ENCODE measurements around the gene APLP2. TPM values are rescaled to one million over a fixed set of nuclear protein-coding genes. Genes with fewer than 3 reads are reported as not detected.

The APLP2 gene
- total RNA-seq, 4 donors from 2014 or later = 86.6 to 530 (median 347) TPM

- Histone ChIP-seq H3K4me3 (no peak overlapping the region), H3K27me3 (no peaks in the 10 kb centered on the region), H3K9me3 (no peaks in the 10 kb centered on the region), H3K4me1 (peaks cover 0 to 19% (median 7%) of the 10 kb centered on the region in 4 donors), H3K36me3 (no peaks in the 10 kb centered on the region), H3K27ac (no peak overlapping the region)
- no peak for TF ChIP-seq CTCF (IDR thresholded peaks at IDR 0.05)
- TF ChIP-seq POLR2A (IDR thresholded peaks at IDR 0.05) = no peak
- no peak for DNase-seq
Measured at GRCh38 chr11:130157840-130158239, 88.1 kb downstream of the APLP2 start.

DNA sequence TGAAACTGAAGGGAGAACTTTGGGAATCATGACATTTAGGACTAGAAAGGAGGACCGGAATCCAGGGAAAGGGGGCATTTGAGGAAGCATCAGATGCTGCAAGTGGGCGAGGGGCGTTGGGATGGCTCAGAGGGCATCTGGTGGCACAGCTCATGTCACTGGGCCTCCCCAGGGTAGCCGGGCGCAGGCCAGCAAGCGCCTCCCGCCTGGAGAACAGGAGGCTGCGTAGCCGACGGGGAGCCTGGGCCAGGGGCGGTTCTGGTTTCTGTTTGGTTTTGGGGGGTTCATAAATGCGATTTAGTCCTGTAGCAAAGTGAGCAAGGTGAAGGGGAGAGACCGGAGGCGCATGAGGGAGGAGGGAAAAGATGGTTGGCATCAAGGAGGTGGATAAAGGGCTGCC lies 89.4 kb downstream of the APLP2 start:
- Histone ChIP-seq H3K4me1 (peaks cover 0 to 32% (median 11%) of the 10 kb centered on the region in 4 donors), H3K36me3 (no peaks in the 10 kb centered on the region), H3K27ac (peak overlapping the region; percentile 79 to 98 (median 90)), H3K27me3 (no peaks in the 10 kb centered on the region), H3K4me3 (peak overlapping the region in 3 of 4 donors; percentile 63 to 77 (median 71)), H3K9me3 (no peaks in the 10 kb centered on the region)
- no peak for TF ChIP-seq CTCF (IDR thresholded peaks at IDR 0.05)
- DNase-seq = no peak

DNA sequence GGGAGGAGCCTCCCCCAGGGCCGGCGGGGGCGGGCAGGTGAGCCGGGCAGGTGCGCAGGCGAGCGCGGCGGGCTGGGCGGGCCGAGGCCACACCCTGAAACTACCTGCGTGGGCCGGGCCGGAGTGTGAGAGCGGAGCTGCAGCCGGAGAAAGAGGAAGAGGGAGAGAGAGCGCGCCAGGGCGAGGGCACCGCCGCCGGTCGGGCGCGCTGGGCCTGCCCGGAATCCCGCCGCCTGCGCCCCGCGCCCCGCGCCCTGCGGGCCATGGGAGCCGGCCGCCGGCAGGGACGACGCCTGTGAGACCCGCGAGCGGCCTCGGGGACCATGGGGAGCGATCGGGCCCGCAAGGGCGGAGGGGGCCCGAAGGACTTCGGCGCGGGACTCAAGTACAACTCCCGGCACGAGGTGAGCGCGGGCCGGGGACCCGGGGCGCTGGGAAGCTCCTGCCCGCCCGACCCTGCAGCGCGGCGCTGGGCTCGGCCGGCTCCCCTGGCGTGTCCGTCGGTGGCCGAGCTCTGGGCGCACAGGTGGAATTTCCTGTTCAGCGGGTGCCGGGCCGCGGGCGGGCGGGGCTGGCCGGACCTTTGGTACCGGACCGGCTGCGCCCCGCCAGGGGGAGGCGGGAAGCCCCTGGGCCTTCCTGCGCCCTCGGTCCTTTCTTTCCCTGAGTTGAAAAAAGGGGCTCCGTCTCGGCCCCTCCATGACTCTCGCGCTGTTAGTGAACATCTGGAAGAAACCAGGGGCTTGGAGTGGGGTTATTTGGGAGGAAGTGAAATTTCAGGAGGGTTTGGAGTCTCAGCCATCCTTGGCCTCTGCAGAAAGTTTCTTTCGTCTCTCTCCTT lies 90.2 kb downstream of the APLP2 start, which contains the start of gene ST14:
ST14 (plus strand) TSS at position 126 of the 841 bp plus-strand sequence; CDS start at position 324, 198 bp downstream.
- Histone ChIP-seq H3K27me3 (no peaks in the 10 kb centered on the region), H3K4me1 (peaks cover 0 to 39% (median 13%) of the 10 kb centered on the region in 4 donors)

DNA sequence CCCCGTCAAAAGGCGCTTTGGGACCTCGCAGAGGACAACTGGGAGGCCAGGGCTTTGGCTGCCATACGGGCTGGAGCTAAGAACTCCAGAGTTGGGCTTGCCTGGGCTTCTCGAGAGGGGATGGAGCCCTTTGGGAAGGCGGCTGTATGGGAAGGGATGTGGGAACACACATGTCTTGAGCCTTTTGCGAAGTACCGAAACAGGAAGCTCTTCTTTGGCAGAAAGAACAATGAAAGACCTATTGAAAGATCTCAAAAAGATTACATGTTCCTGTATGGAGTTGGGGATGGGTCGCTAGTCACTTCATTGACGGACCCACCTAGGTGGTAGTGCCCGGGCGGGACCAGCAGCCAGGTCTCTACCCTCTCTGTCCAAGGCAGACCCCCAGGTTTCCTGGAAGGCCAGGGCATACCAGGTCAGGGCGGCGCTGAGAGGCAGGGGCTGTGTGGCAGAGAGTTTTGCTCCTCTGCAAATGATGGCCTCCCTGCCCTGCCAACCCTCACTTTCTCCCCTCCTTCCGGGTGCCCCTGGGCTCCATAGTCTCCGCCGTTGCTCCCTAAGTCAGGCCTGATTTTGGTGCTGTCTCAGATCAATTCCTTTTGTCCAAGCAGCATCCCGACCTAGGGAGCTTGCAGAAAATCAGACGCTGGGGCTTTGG lies 90.9 kb downstream of the APLP2 start:
- peaks cover 4 to 47% (median 15%) of the 10 kb centered on the region in 4 donors for H3K4me1 ChIP-seq
- no peaks in the 10 kb centered on the region for H3K27me3 ChIP-seq
- H3K9me3 ChIP-seq = no peaks in the 10 kb centered on the region
- no peak for DNase-seq
- H3K4me3 ChIP-seq = peak overlapping the region; percentile 63 to 77 (median 70)
- peak overlapping the region; percentile 79 to 98 (median 90) for H3K27ac ChIP-seq
- no peaks in the 10 kb centered on the region for H3K36me3 ChIP-seq
- TF ChIP-seq POLR2A (IDR thresholded peaks at IDR 0.05) = peak in 1 of 2 donors; percentile 23
- no peak for TF ChIP-seq CTCF (IDR thresholded peaks at IDR 0.05)

More for the DNA sequence above, 90.2 kb downstream of the APLP2 start, which contains the start of gene ST14:
- peak within 1 kb of the TSS; percentile 63 to 77 (median 70) for H3K4me3 ChIP-seq
- TF ChIP-seq POLR2A (IDR thresholded peaks at IDR 0.05) (peak; percentile 83 to 99), CTCF (IDR thresholded peaks at IDR 0.05) (peak in 1 of 6 experiments; percentile 11)
- DNase-seq = peak; percentile 73 to 92 (median 90)
- H3K27ac ChIP-seq = peak within 1 kb of the TSS; percentile 79 to 98 (median 90)
- H3K9me3 ChIP-seq = no peaks in the 10 kb centered on the region
- no peaks in the 10 kb centered on the region for H3K36me3 ChIP-seq

- TF ChIP-seq CTCF (IDR thresholded peaks at IDR 0.05) (no peak), POLR2A (IDR thresholded peaks at IDR 0.05) (no peak)
- H3K4me3 ChIP-seq = peak overlapping the region in 3 of 4 donors; percentile 63 to 77 (median 71)
- H3K9me3 ChIP-seq = no peaks in the 10 kb centered on the region
- peaks cover 4 to 48% (median 15%) of the 10 kb centered on the region in 4 donors for H3K4me1 ChIP-seq
- H3K27me3 ChIP-seq = no peaks in the 10 kb centered on the region
- H3K36me3 ChIP-seq = no peaks in the 10 kb centered on the region
- no peak for DNase-seq
- H3K27ac ChIP-seq = peak overlapping the region; percentile 79 to 98 (median 90)
Measured at GRCh38 chr11:130161441-130162145, 91.9 kb downstream of the APLP2 start.

Data from Peyer's patch (tissue), 4 donors.